Neutrophil (primary cell): ENCODE measurements around the gene JAK1.

ENCODE experiments used
- H3K27ac ChIP-seq: fragments of 200-600 bp; sonication (generic); 2 replicates; pipeline ENCODE4 v1.5.1; 2016; ENCODE audit warnings: mild to moderate bottlenecking, moderate library complexity
- H3K27me3 ChIP-seq: fragments of 200-600 bp; sonication (generic); 2 replicates; pipeline ENCODE4 v1.6.0; 2016; ENCODE audit warnings: mild to moderate bottlenecking
- H3K36me3 ChIP-seq: fragments of 200-600 bp; sonication (generic); 2 replicates; pipeline ENCODE4 v1.5.1; 2017
- H3K4me1 ChIP-seq, 2 experiments: fragments of 200-600 bp in 1 of 2; sonication (generic) in 1 of 2; 1 replicate in 1 of 2; 2 replicates in 1 of 2; pipeline versions ENCODE4 v1.5.1 to v1.6.1; 2013 to 2016; ENCODE audit warnings: low read depth in 1 of 2, low read length in 1 of 2, mild to moderate bottlenecking in 1 of 2, moderate library complexity in 1 of 2; ENCODE audit not compliant: control insufficient read depth in 1 of 2, insufficient read depth in 1 of 2
- H3K4me3 ChIP-seq, 2 experiments: fragments of 200-600 bp in 1 of 2; sonication (generic) in 1 of 2; 1 replicate in 1 of 2; 2 replicates in 1 of 2; pipeline ENCODE4 v1.5.1; 2013 to 2016; ENCODE audit warnings: low read depth in 1 of 2, low read length in 1 of 2, mild to moderate bottlenecking in 1 of 2, moderate library complexity in 1 of 2
- H3K9me3 ChIP-seq: fragments of 200-600 bp; sonication (generic); 2 replicates; pipeline ENCODE4 v1.5.1; 2016
- TF ChIP-seq, protein P1 (sequence below): fragments of 200-600 bp; sonication (generic); IDR thresholded peaks from 2 replicates; pipeline ENCODE4 v1.5.1; 2016; ENCODE audit warnings: antibody characterized with exemption

JAK1 gene

GRCh38 chr1:64801851-64802523 lies 164.4 kb downstream of the JAK1 start:
- H3K4me3 ChIP-seq = no peak overlapping the region
- TF ChIP-seq, protein P1, sequence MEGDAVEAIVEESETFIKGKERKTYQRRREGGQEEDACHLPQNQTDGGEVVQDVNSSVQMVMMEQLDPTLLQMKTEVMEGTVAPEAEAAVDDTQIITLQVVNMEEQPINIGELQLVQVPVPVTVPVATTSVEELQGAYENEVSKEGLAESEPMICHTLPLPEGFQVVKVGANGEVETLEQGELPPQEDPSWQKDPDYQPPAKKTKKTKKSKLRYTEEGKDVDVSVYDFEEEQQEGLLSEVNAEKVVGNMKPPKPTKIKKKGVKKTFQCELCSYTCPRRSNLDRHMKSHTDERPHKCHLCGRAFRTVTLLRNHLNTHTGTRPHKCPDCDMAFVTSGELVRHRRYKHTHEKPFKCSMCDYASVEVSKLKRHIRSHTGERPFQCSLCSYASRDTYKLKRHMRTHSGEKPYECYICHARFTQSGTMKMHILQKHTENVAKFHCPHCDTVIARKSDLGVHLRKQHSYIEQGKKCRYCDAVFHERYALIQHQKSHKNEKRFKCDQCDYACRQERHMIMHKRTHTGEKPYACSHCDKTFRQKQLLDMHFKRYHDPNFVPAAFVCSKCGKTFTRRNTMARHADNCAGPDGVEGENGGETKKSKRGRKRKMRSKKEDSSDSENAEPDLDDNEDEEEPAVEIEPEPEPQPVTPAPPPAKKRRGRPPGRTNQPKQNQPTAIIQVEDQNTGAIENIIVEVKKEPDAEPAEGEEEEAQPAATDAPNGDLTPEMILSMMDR = no peak
- no peak overlapping the region for H3K27ac ChIP-seq
- no peaks in the 10 kb centered on the region for H3K27me3 ChIP-seq
- no peaks in the 10 kb centered on the region for H3K4me1 ChIP-seq
- no peaks in the 10 kb centered on the region for H3K9me3 ChIP-seq
- H3K36me3 ChIP-seq = no peaks in the 10 kb centered on the region

DNA sequence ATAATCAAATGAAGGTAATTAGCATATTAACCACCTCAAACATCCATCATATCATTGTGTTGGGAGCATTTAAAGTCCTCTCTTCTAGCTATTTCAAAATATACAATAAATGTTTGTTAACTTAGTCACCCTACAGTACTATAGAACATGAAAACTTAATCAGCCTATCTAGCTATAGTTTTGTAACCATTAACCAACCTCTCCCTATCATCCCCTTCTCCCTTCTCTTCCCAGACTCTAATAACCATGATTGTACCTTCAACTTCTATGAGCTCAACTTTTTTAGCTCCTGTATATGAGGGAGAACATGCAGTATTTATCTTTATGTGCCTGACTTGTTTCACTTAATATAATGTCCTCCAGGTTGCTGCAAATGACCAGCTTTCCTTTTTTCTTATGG lies 167.5 kb downstream of the JAK1 start:
- TF ChIP-seq, protein P1 = no peak
- Histone ChIP-seq H3K36me3 (no peaks in the 10 kb centered on the region), H3K27me3 (no peaks in the 10 kb centered on the region), H3K9me3 (no peaks in the 10 kb centered on the region), H3K27ac (no peak overlapping the region), H3K4me1 (no peaks in the 10 kb centered on the region), H3K4me3 (no peak overlapping the region)

- no peak overlapping the region for H3K27ac ChIP-seq
- no peaks in the 10 kb centered on the region for H3K27me3 ChIP-seq
- H3K4me1 ChIP-seq = no peaks in the 10 kb centered on the region
- TF ChIP-seq, protein P1 = no peak
- no peaks in the 10 kb centered on the region for H3K9me3 ChIP-seq
- H3K4me3 ChIP-seq = no peak overlapping the region
- no peaks in the 10 kb centered on the region for H3K36me3 ChIP-seq
Measured at GRCh38 chr1:64790832-64791487, 175.4 kb downstream of the JAK1 start.
